Measurements from ENCODE around the gene SH3BP4.

Gene SH3BP4, protein sequence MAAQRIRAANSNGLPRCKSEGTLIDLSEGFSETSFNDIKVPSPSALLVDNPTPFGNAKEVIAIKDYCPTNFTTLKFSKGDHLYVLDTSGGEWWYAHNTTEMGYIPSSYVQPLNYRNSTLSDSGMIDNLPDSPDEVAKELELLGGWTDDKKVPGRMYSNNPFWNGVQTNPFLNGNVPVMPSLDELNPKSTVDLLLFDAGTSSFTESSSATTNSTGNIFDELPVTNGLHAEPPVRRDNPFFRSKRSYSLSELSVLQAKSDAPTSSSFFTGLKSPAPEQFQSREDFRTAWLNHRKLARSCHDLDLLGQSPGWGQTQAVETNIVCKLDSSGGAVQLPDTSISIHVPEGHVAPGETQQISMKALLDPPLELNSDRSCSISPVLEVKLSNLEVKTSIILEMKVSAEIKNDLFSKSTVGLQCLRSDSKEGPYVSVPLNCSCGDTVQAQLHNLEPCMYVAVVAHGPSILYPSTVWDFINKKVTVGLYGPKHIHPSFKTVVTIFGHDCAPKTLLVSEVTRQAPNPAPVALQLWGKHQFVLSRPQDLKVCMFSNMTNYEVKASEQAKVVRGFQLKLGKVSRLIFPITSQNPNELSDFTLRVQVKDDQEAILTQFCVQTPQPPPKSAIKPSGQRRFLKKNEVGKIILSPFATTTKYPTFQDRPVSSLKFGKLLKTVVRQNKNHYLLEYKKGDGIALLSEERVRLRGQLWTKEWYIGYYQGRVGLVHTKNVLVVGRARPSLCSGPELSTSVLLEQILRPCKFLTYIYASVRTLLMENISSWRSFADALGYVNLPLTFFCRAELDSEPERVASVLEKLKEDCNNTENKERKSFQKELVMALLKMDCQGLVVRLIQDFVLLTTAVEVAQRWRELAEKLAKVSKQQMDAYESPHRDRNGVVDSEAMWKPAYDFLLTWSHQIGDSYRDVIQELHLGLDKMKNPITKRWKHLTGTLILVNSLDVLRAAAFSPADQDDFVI

GRCh38 chr2:234951664-234952269 is at the start of gene SH3BP4:
Gene SH3BP4, plus strand, starts transcription at chr2:234952017. Its CDS starts 82,986 bp downstream, at chr2:235035003.
- DNase-seq (ENCODE audit: low read depth), result no peak

GRCh38 chr2:234904785-234905184 is 47.0 kb upstream of the SH3BP4 start:
- no peak for DNase-seq (ENCODE audit: low read depth)

GRCh38 chr2:234905547-234906265 is 46.1 kb upstream of the SH3BP4 start:
- no peak for DNase-seq (ENCODE audit: low read depth)

DNA sequence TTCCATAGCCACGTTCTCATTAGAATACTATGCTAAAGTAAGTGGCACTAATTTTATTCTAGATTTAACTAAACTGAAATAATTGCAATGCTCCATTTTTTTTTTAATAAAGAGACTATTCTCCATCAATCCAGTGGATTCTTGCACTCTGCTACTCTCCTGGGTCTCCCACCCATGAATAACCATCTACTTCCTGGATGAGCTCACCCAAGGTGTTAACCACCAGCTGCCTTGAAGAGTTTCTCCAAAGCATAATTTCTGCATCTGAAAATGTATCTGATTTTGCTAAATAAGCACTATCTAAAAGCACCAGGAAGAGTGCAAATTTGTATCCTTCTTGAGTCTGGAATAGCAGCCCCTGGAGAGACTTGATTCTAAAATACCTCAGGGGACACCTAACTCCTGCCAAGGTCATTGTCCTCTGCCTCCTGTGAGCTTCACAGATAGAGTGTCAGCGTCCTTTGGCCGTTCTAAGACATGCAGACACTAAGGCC is 41.6 kb upstream of the SH3BP4 start:
- no peak for DNase-seq (ENCODE audit: low read depth)

- no peak for DNase-seq (ENCODE audit: low read depth)
These were observed 40.5 kb upstream of the SH3BP4 start for GRCh38 chr2:234911271-234911670.

GRCh38 chr2:234912437-234912836 is 39.4 kb upstream of the SH3BP4 start:
- no peak for DNase-seq (ENCODE audit: low read depth)

- DNase-seq (ENCODE audit: low read depth), result no peak
These were observed 38.6 kb upstream of the SH3BP4 start for GRCh38 chr2:234913208-234913626.

DNA sequence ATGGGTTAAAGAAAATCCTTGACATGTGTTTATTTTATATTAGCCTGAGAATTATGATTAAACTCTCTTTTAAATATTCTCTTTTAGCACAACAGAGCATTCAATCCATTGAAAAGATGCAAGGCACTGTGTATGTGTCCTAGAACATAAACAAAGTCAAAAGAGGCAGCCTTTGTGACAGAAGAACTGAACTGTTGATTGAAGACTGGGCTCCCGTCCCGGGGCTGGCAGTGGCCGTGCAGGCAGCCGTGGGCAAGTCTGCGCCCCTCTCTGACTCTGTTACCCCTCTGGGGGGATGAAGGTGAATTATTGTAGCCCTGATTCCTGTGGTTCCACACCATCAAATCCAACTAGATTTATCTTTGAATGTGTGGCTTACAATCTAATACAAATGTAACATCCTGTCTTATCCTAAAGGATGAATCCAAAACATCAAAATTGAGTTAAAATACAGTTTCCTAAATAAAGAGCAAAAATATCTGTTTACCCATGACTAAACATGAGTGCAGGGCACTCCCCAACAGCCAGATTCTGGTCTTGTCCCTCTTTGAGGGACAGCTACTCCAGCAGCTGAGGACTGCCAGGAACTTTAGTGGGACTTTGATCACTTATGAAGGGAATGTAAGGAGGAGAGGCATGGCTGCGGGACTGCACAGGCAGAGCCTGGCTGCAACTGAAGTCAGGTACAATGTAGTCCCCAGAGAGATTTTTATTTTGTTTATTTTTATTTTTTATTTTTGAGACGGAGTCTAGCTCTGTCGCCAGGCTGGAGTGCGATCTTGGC is 37.3 kb upstream of the SH3BP4 start:
- DNase-seq (ENCODE audit: low read depth), result no peak

GRCh38 chr2:234916674-234917073 is 35.1 kb upstream of the SH3BP4 start:
- no peak for DNase-seq (ENCODE audit: low read depth)

GRCh38 chr2:234917211-234917975 is 34.4 kb upstream of the SH3BP4 start:
- DNase-seq (ENCODE audit: low read depth), result no peak

DNA sequence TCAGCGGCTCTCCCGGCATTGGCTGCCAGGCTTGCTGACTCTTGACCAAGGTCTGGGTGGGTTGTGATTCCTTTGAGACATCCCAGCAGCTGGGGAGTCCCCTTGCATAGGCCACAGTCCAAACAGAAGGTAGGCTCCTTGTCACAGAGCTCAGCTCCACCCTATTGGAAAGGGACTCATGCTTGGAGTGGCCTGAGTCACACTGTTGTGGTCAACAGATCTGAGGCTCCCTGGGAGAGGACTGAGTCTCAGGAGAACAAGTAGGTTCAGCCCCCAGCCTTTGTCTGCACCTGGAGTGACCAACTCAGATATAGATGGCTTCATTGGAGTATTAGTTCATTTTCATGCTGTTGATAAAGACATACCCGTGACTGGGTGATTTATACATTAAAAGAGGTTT is 32.1 kb upstream of the SH3BP4 start:
- DNase-seq (ENCODE audit: low read depth), result no peak

DNA sequence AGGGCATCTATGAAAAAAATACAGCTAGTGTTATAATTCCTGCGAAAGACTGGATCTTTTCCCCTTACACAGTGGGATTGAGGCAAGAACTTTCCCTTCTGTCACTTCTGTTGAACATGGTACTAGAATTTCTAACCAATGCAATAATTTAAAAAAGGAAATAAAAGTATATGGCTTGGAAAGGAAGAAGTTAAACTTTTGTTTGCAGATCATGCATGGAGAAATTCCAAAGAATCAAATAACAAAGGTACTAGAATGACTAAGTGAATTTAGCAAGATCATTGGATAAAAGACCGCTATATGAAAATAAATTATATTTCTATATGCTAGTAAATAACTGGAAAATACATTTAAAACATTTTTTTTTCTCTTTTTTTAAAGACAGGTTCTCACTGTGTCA is 31.0 kb upstream of the SH3BP4 start:
- no peak for DNase-seq (ENCODE audit: low read depth)

GRCh38 chr2:234929002-234929401 is 22.8 kb upstream of the SH3BP4 start:
- DNase-seq (ENCODE audit: low read depth), result no peak

DNA sequence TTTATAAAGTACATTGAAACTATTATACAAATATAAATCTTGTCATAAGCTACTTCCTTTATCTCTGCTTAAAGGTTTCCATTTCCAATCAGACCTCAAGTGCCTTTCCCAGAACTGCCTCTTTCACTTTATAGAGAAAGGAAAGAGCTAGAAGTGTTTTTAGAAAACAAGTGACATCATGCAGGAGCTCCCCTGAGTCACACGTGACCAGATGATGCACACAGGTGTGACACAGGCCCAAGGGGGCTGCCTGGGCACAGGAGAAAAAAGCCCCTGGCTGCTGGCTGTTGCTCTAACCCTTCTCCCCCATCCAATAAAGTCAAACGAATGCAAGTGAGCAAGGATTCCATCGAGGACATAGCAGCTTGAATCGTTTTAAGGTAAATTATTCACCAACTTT is 21.4 kb upstream of the SH3BP4 start:
- DNase-seq (ENCODE audit: low read depth), result no peak

GRCh38 chr2:234931371-234931770 is 20.4 kb upstream of the SH3BP4 start:
- DNase-seq (ENCODE audit: low read depth), result no peak

DNA sequence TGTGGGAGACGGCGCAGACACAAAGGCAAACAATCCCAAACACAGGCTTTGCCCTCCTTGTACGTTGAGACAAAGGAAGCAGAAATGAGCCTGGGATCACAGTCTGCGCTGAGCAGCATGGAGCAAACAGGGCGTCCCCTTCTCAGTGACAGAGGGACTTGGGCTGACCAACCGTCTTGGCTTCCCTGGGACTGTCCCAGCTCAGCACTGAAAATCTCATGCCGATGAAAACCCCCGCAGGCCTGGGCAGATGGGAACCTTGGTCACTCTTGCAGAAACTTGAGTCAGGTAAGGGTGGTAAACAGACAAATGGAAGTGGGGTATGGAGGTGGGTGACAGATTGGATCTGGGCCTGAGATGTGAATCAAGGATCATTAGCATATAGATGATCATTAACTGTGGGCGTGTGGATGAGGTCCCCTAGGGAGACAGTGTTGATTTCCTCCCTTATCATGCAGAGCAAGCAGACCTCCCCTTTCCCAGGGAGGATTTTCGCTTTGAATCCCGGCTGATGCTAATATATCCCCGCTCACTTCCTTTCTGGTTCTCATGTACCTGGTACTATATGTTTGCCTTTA is 19.1 kb upstream of the SH3BP4 start:
- DNase-seq (ENCODE audit: low read depth), result no peak

- DNase-seq (ENCODE audit: low read depth), result no peak
These were observed 16.5 kb upstream of the SH3BP4 start for GRCh38 chr2:234935311-234935710.

- DNase-seq (ENCODE audit: low read depth), result no peak
These were observed 12.2 kb upstream of the SH3BP4 start for GRCh38 chr2:234939576-234939975.

DNA sequence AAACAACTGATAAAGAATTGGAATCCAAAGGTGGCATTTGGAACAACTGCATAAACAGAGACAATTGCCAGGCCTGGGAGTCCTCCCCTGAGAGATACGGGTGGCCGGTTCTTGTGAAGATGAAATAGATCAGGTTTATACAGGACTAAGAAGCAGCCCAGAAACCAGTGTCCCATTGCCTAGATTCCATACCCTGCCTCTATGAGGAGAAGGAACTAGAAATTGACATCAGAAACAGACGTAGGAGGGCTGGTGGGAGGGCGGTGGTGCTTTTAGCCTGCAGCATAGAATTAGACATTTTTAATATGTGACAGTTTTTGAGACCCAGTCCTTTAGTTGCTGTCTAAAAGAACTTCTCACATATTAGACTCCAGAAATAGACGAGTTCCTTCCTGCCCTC is 11.8 kb upstream of the SH3BP4 start:
- no peak for DNase-seq (ENCODE audit: low read depth)

DNA sequence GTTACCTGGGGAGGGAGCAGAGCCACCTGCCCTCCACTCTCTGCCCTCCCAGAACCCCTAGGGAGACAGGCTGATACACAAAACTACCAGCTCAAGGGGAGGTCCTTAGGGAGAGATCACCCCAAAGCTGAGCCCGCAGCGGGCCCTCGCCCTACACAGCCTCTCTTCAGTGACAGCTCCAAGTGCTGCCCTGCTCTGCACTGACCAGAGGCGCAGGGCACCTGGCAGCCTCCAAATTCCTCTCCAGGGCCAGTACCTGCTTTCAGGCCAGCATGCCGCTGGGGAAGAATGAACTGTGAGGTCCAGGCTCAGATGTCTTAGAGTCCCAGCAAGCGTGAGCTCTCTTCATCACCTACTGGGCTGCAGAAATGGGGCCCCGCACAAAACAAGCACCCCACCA is 11.3 kb upstream of the SH3BP4 start:
- no peak for DNase-seq (ENCODE audit: low read depth)
